C4-2B (cell line): Measurements from ENCODE around the gene ZFAND3.

Experiments
- ZFX ChIP-seq: fragments of 450-650 bp; IDR thresholded peaks from 2 replicates; pipeline ENCODE4 v1.6.1; 2017
- TF ChIP-seq, protein P1 (sequence below): fragments of 450-650 bp; conservative IDR thresholded peaks from 2 replicates; pipeline ENCODE4 v1.5.1; 2017; ENCODE audit warnings: mild to moderate bottlenecking

DNA sequence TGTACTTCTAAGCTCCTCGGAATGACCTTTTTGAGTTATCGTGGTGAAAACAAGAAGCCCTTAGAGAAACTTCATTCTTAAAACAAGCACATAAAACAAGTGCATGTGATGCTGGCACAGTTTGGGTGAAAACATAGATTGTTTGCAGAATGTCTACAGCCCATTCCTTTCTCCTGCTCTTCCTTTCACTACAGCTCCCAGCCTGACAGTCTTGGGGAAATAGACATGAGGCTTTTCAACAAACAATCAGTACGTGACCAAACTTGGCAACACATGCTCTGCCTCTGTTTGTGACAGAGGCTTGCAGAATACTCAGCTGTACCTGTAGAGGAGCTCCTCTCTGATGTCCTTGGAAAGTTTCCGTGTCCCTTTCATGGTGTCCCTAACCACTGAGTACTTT lies 321.6 kb downstream of the ZFAND3 start:
- TF ChIP-seq, protein P1, sequence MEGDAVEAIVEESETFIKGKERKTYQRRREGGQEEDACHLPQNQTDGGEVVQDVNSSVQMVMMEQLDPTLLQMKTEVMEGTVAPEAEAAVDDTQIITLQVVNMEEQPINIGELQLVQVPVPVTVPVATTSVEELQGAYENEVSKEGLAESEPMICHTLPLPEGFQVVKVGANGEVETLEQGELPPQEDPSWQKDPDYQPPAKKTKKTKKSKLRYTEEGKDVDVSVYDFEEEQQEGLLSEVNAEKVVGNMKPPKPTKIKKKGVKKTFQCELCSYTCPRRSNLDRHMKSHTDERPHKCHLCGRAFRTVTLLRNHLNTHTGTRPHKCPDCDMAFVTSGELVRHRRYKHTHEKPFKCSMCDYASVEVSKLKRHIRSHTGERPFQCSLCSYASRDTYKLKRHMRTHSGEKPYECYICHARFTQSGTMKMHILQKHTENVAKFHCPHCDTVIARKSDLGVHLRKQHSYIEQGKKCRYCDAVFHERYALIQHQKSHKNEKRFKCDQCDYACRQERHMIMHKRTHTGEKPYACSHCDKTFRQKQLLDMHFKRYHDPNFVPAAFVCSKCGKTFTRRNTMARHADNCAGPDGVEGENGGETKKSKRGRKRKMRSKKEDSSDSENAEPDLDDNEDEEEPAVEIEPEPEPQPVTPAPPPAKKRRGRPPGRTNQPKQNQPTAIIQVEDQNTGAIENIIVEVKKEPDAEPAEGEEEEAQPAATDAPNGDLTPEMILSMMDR = no peak
- no peak for TF ChIP-seq ZFX
